HG02884 (cell line): ENCODE data around the gene TIMM22.
"Not testable (repeated sequence)": the region's sequence is repeated elsewhere in the genome, so short reads cannot be mapped to it uniquely, and the experiment has no call there.

Experiments
- ATAC-seq: cut with Tn5 transposase; IDR thresholded peaks from one replicate; pipeline ENCODE4 v1.9.1; 2021; ENCODE audit warnings: mild to moderate bottlenecking, moderate library complexity; ENCODE audit not compliant: unreplicated experiment

The TIMM22 gene

GRCh38 chr17:1037238-1037879 is 40.4 kb downstream of the TIMM22 start:
- ATAC-seq, result no peak

GRCh38 chr17:1038459-1039122 is 41.7 kb downstream of the TIMM22 start:
- ATAC-seq, result no peak

DNA sequence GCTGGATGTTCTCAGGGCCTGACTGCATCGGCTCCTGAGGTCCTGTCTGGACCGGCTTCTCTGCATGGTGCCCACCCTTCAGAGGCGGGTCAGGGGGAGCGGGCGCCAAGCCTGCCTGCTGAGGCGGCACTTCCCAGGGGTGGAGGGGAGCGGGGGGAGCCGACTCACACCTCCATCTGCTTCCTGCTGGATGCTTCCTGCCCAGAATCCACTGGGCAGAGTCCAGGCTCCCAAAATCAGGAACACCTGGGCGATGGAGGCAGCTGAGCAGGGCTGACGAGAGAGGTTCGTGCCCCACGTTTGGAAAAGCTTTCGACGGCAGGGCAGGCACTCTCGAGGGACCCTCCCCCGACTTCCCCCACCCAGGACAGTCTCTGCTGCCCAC is 42.2 kb downstream of the TIMM22 start:
- ATAC-seq, result no peak

GRCh38 chr17:1039511-1040215 is 42.7 kb downstream of the TIMM22 start:
- ATAC-seq, result no peak

GRCh38 chr17:1040216-1040600 is 43.3 kb downstream of the TIMM22 start:
- no peak for ATAC-seq

- ATAC-seq, result no peak
These were observed 44.8 kb downstream of the TIMM22 start for GRCh38 chr17:1041746-1042145.

GRCh38 chr17:1042486-1042885 is 45.6 kb downstream of the TIMM22 start:
- no peak for ATAC-seq

- ATAC-seq, result no peak
These were observed 46.8 kb downstream of the TIMM22 start for GRCh38 chr17:1043601-1044251.

DNA sequence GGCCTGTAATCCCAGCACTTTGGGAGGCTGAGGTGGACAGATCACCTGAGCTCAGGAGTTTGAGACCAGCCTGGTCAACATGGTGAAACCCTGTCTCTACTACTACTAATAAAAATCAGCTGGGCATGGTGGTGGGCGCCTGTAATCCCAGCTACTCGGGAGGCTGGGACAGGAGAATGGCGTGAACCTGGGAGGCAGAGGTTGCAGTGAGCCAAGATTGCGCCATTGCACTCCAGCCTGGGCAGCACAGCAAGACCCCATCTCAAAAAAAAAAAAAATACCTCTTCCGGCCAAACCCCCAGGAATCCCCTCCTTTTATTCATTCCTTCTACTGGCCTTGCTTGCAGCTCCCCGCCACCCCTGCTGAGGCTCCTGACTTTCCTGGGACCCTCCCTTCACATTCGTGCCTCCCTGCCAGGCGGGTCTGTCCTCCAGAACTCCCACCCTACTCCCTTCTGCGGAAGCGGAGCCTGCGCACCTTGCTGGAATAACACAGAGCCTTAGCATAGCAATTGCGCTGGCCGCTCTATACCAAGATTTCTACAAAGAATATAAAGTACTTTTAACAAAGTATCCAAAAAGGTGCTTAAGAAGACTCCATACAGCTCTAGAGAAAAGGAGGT is 47.6 kb downstream of the TIMM22 start:
- not testable (repeated sequence) for ATAC-seq

- no peak for ATAC-seq
These were observed 48.5 kb downstream of the TIMM22 start for GRCh38 chr17:1045456-1045855.

- no peak for ATAC-seq
These were observed 50.4 kb downstream of the TIMM22 start for GRCh38 chr17:1047177-1047878.

DNA sequence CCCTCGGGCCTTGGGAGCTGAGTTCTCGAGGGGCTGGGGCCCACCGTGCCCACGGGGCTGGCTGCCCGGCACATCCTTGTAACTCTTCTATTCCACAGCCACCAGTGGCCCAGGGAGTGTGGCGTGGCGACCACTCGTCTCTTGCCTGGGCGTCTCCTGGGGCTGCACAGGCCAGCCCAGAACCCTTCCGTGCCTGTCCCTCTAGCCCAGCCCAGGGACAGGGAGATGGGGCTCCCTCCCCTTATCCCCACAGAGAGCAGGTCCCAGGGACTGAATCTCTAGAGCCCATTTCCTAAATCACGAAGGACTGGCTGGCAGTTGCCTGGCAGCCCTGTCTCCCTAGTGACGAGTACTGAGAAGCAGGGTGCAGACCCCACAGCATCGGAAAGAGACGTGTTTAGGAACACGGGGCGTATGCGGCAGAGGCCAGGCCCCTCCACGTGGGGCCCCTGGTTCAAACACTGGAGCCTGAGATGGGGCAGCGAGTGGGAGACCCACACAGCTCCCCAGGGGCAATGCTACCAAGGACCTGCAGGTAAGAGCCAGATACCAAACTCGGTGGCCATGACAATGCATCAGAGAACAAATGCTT is 51.0 kb downstream of the TIMM22 start:
- ATAC-seq, result no peak

DNA sequence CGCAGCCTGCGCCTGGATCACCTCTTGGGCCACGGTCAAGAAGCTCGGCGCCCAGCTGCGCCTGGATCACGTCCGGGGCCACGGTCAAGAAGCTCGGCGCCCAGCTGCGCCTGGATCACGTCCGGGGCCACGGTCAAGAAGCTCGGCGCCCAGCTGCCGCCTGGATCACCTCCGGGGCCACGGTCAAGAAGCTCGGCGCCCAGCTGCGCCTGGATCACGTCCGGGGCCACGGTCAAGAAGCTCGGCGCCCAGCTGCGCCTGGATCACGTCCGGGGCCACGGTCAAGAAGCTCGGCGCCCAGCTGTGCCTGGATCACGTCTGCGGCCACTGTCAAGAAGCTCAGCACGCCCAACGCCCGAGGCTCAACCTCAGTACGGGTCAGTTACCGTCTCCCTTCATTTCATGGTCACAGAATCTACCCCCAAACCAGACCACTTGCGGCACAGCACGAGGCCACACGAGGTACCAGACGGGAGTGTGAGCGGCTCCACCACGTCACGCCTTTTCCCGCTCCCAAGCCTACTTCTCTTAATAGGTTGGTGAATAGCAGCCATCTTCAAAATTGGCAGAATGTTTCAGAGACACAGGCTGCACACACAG is 51.7 kb downstream of the TIMM22 start:
- not testable (repeated sequence) for ATAC-seq

GRCh38 chr17:1049446-1050225 is 52.7 kb downstream of the TIMM22 start:
- ATAC-seq, result no peak

- no peak for ATAC-seq
These were observed 53.5 kb downstream of the TIMM22 start for GRCh38 chr17:1050246-1050995.

DNA sequence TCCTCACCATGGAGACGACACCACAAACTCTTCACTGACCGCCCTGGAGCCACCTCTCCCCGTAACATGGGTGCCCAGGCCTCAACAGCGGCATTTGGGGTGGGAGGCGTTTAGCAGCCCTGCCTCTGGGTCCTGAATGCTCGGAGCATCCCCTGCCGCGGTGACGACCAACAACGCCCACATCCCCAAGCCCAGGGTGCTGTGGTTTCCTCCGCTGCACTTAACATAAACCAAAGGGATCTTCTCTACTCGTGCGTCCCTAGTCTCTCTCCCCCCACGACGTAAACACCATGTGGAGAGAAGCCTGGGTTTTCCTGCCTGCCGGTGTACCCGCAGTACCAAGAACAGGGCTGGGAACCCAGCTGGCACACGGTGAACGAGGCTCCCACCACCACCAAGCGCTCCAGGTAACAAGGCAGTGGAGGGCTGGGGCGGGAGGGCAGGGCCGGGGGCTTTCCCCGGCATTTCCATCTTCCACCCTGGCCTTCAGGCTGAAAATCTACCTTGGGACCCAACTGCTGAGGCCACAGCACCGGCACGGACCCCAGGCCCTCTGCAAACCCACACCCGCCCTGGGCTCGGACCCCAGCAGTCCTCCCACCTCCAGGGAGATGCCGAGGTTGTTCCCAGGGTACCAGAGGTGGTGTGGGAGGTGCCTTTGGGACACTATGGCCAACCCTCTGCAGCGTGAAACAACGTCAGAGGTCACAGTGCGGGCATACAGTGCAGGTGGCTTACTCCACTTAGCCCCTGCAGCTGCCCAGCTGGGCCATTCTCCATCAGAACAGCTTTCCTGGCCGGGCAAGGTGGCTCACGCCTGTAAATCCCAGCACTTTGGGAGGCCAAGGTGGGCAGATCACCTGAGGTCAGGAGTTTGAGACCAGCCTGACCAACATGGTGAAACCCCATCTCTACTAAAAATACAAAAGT is 54.3 kb downstream of the TIMM22 start:
- ATAC-seq, result no peak
